Right ventricle myocardium inferior (tissue), 1 donor: ENCODE results near the gene NFIX. TPM values are rescaled to one million over a fixed set of nuclear protein-coding genes. Genes with fewer than 3 reads are reported as not detected.

Experiments
- ATAC-seq: fragments of 200-7000 bp; cut with Tn5 transposase; one replicate; pipeline ENCODE4 v1.9.1; 2020; ENCODE audit warnings: mild to moderate bottlenecking, moderate library complexity
- DNase-seq: peaks from one replicate; pipeline ENCODE4 v3.0.0; 2021; ENCODE audit errors: missing footprints
- intact Hi-C: fragments of 100-400 bp; cut with DNase I; formaldehyde crosslinking; loops from one replicate; pipeline ENCODE4 v1.11.0; 2022
- total RNA-seq: library from RNA; stranded (reverse); fragmentation: NEBNext Ultra II Directional; extraction: Animal tissue kit (Norgen Biotek cat#: 25700); gene quantifications from one replicate; pipeline ENCODE4 v1.2.1, GENCODE V29; 2021
- donor health status: DM: no; HTN: yes; CAD: no; lungs with severe emphysema.

NFIX gene
- total RNA-seq, 1 donor from 2014 or later = 159 TPM

GRCh38 chr19:13039211-13039789, 44.0 kb downstream of the NFIX start:
- DNase-seq = no peak
- peak; percentile 27 for ATAC-seq
- intact Hi-C loops = no loop called here

- ATAC-seq (no peak), DNase-seq (no peak)
- intact Hi-C loops = no loop called here
These were observed 45.1 kb downstream of the NFIX start for GRCh38 chr19:13040232-13040947.

- no peak for ATAC-seq
- intact Hi-C loops = no loop called here
These were observed 45.6 kb downstream of the NFIX start for GRCh38 chr19:13040948-13041292.

GRCh38 chr19:13042443-13043130, 47.3 kb downstream of the NFIX start:
- intact Hi-C loops = no loop called here
- ATAC-seq (no peak), DNase-seq (no peak)

More at GRCh38 chr19:13040948-13041292, 45.6 kb downstream of the NFIX start:
- no peak for DNase-seq

- no peak for DNase-seq
- intact Hi-C loops = no loop called here
- ATAC-seq = no peak
These were observed 48.0 kb downstream of the NFIX start for GRCh38 chr19:13043285-13043684.

- ATAC-seq = peak; percentile 15
- no peak for DNase-seq
- intact Hi-C loops = no loop called here
These were observed 49.1 kb downstream of the NFIX start for GRCh38 chr19:13044231-13044836.

GRCh38 chr19:13045812-13046211, 50.5 kb downstream of the NFIX start:
- ATAC-seq = no peak
- no peak for DNase-seq

GRCh38 chr19:13047374-13047773, 52.1 kb downstream of the NFIX start:
- intact Hi-C loops = no loop called here
- DNase-seq (no peak), ATAC-seq (no peak)

More at GRCh38 chr19:13045812-13046211, 50.5 kb downstream of the NFIX start:
- intact Hi-C loops = no loop called here

- no peak for ATAC-seq
- intact Hi-C loops = no loop called here
- DNase-seq = no peak
These were observed 55.0 kb downstream of the NFIX start for GRCh38 chr19:13050274-13050673.

GRCh38 chr19:13051557-13052165, 56.4 kb downstream of the NFIX start:
- DNase-seq (no peak), ATAC-seq (no peak)
- intact Hi-C loops = loop anchor here (2.0 kb wide), 1 partner anchor 15 kb away; no protein-coding TSS in a partner anchor

GRCh38 chr19:13052447-13053175, 57.3 kb downstream of the NFIX start:
- ATAC-seq = no peak
- intact Hi-C loops = loop anchor here (2.0 kb wide), 1 partner anchor 16 kb away; no protein-coding TSS in a partner anchor
- DNase-seq = no peak

- DNase-seq = no peak
- intact Hi-C loops = loop anchor here (2.0 kb wide), 1 partner anchor 16 kb away; no protein-coding TSS in a partner anchor
- ATAC-seq = peak; percentile 12
These were observed 58.0 kb downstream of the NFIX start for GRCh38 chr19:13053238-13053637.

- DNase-seq (peak; percentile 95), ATAC-seq (peak; percentile 76)
- intact Hi-C loops = loop anchor here (2.0 kb wide), 1 partner anchor 17 kb away; no protein-coding TSS in a partner anchor
These were observed 58.7 kb downstream of the NFIX start for GRCh38 chr19:13053761-13054625.

- intact Hi-C loops = loop anchor here (5.0 kb wide), 1 partner anchor 43 kb away; no protein-coding TSS in a partner anchor
- ATAC-seq (peak; percentile 17), DNase-seq (no peak)
These were observed 59.4 kb downstream of the NFIX start for GRCh38 chr19:13054626-13055212.

- peak; percentile 61 for ATAC-seq
- intact Hi-C loops = loop anchor here (5.0 kb wide), 1 partner anchor 42 kb away; no protein-coding TSS in a partner anchor
- peak; percentile 90 for DNase-seq
These were observed 60.2 kb downstream of the NFIX start for GRCh38 chr19:13055213-13056051.

GRCh38 chr19:13056052-13056660, 60.9 kb downstream of the NFIX start:
- intact Hi-C loops = loop anchor here (5.0 kb wide), 1 partner anchor 41 kb away; no protein-coding TSS in a partner anchor
- ATAC-seq (no peak), DNase-seq (no peak)
